COR-L47 (cell line): ENCODE results near the gene CARD9.

Experiments used
- DNase-seq: peaks from one replicate; lab custom pipeline; 2025; lab: John Stamatoyannopoulos, UW

CARD9 gene

DNA sequence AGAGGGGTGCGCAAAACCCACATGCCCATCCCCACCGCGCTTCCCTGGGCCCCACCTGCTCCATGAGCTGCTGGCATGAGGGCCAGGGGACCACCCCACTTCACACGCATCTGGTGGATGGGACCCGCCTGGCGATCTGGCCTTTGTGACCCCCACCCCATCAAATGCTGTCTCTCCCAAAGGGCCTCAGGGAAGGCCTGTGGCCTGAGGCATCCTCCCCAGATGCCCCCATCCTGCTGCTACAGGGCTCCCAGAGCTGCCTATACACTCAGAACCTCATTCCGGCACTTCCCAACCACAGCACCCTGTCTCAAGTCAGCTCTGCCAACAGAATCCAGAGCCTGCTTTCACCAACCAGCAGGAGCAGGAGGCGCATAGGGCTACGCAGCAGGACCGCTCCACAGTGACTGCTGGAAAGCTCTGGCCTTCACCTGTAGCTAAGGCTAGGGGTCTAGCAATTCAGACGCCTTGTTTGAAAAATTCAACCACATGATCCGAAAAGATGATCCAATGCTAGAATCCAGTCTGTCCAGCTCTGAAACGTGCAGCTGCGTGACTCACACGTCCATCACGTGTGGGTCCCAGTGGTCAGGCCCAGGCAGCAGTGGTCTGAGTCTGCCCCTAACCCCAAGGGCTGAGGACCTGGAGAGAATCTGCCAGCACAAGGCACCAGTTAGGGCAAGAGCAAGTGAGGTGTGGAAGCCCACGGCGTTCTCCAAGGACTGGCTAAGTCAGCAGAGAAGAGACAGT is 27.9 kb upstream of the CARD9 start:
- no peak for DNase-seq

DNA sequence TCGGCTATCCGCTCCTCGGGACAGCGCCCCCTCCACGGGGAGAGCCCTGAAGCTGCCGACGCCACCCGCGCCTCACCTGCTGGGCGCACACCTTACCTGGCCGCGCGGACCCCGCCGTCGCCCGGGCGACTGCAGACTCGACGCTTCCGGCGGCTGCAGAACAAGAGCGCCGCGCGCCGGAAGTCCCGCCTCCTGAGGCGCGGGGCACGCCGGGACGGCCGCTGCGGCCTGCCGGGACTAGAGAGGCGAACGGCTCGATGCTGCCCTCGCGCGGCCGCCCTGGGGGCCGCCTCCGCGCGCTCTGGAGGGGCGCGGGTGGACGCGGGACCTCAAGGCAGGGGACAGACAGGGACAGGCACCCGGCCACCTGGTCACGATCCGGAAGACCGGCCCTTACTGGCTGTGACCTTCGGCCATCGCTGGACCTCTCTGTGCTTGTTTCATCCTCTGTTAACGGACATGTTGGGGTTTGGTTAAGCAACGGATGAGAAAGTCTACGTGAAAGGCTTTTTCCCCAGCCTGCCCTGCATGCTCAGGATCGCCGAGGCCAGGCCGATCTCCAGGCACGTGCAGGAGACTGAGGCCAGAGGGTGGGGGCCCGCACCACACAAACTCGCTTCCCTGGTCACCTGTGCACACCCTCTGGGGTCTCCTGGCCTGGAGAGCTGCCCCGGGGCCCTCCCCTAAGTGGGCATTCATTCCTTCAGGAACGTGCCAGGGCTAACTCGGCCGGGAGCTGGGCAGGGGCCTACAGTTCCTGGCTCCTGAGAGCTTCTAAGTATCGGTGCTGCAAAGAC is 26.8 kb upstream of the CARD9 start, which contains the start of gene SNAPC4:
TSS of gene SNAPC4 (minus strand) at position 133 of the 797 bp plus-strand sequence. CDS start 1,742 bp downstream, outside the sequence.
- DNase-seq = peak; percentile 81

DNA sequence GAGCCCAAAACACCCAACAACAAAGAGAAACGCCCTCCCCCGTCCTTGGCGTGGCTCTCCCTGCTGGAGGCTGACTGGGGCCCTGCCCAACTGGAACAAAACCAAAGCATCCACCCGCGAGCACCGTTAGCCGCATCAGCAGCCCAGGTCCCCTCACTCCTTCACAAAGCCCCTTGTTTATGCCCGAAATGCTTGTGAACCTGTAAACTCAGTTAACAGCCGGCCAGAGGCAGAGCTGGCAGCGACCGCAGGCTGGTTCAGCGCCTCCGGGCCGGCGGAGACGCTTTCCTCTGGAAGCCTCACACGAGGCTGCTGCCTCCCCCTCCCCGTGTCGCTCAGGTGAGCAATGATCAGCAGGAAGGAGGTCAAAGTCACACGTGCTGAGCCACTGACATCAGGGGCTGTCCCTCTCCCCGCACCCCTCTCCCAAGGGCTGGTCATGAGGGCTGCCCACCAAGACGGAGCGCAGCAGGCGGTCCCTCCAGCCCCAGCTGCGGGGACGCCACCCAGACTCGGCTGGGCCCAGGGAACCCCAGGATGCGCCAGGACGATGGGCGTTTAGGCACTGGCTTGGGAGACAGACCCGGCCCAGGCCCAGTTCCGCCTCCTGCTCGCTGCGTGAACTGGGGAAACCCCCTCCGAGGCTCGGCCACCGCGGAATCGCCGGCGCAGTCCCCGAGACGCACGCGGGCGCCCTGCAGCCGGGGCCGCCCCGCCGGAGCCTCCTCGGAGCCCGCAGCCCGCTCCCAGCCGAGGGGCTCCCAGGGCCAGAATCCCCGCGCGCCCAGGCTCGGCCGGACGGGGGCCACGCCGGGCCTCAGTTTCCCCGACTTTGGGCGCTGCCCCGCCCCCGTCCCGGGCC is 25.9 kb upstream of the CARD9 start:
- peak; percentile 21 for DNase-seq

DNA sequence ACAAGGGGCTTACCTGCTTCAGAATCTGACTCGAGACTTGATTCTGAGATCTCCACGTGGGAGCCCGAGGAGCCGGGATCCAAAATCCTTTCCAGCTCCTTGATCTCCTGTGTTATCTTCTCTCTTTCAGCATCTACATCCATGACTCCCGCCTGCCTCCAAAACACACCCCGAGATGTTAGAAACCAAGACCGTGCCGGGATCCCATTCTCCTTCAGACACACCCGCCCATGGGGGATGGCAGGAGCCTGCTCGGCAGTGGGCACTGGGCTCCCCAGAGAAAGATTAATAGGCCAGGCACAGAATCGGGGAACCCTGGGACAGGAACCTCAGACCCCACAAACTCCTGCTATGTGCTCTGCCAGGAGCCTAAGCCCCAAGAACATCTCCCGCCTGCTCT is 24.8 kb upstream of the CARD9 start:
- no peak for DNase-seq

DNA sequence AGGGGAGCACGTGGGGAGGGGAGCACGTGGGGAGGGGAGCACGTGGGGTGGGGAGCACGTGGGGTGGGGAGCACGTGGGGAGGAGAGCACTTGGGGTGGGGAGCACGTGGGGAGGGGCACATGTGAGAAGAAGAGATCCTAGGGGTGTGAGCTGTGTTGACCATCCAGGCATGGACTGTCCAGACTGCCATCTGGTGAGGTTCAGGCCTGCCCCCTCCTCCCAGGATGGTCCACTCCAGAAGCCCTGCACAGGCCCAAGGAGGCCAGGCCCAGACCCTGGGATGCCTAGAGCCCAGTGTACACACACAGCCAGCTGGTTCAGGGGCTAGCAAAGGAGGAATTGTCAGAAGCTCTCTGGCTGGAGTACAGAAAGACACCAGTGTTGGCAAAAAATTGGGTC is 24.2 kb upstream of the CARD9 start:
- no peak for DNase-seq

DNA sequence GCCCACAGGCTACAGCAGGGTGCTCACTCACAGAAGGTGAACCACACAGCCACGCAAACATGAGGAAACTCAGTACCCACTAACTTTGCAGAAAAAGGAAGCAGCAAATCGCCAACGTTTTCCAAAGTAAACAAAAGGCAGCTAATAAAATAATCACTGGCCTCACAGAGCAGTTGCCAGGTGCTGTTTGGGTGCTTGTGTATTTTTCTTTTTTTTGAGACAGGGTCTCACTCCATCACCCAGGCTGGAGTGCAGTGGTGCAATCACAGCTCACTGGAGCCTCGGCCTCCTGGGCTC is 22.7 kb upstream of the CARD9 start:
- no peak for DNase-seq

DNA sequence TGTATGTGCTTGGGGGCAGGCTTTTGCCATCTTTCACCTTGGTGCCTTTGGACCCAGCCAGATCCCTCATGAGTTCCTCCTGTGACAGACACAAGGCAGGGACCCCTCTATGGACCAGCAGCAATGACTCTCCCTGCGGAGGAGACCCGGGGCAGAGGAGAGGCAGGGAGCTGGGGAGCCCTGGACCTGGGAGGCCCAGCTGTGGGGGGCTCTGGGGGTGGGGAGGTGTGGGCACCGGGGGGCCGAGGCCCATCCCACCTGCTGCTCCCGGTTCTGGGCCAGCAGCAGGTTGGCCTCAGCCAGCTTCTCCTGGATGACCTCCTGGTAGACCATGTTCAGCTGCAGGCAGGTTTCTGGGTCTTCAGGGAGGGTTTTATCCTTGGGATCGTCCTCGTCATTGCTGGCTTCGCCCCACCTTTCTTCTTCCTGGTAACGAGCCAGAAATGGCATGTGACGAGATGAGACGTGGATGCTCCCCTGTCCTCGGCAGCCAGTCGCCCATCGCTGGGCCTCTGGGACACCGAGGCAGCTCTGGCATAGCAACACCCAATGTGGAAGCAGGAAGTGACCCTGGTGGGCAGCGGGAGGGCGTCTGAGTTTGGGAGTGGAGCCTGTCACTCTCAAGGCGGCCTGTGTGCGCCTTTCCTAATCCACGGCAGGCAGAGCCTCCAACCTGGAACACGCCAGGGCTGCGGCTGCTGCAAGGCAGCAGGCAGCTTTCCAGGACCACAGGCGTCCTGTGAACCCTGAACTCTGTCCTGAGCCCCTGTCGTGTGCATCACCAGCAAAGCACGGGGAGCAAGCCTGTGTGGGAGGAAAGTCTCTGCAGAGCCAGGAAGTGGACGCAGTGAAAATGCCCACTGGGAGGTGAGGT is 22.1 kb upstream of the CARD9 start:
- no peak for DNase-seq

DNA sequence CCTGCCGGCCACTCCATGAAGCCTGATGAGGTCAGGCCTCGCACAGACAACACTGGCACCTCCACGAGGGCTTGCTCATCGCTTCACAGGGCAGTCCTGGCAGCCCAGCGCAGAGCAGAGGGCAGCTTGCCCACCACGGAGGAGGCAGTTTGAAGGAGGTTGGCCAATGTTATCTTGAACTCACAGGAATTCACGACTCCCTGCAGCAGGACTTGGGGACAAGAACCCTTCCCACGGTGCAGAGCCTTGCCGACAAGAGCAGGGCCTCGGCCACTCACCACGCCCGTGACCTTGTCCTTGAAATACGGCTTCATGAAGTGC is 21.5 kb upstream of the CARD9 start:
- no peak for DNase-seq

DNA sequence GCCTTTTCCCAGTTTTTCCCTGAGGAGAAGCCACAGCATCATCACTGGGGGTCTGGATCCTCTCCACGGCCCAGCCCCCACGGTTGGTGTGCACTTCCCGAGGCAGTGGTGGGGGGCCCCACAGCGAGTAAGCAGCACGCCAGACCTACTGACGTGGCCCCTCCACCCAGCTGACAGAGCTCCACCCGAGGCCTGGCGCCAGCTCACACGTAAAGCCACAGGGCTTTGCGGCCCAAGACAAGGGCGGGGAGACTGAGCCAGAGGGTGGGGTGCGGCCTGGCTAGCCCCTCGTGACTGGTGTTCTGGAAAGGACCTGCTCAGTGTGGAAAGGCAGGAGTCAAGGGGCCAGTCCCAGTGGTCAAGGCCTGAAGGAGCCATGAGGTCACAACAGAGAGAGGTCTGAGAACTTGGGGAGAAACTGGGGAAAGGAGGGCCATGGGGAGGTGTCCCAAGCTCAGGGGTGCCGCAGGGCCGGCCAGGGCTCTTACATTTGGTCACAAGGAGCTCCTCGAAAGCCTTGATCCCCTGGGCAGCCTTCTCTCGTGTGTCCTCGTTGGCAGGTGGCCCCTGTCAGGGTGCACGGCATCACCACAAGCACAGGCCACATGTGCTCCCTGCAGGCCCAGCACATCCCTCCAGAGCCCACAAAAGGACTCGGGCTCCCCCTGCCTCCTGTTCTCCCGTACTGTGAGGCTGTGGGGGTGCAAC is 21.0 kb upstream of the CARD9 start:
- no peak for DNase-seq

DNA sequence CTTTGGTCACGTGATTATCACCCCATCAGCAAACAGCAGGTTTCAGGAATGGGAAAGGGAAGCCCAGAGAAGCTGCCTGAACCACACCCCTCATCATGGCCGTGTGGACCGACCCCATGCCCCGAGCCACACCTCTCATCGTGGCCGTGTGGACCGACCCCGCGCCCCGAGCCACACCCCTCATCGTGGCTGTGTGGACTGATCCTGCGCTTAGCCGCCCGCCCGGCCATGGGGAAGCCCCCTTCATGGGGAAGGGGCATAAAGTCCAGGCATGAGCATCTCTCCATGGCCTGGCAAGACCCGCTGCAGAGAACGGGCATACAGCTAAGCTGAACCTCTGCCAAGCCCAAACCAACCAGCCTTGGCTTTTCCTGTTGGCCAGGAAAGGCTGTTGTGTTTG is 20.1 kb upstream of the CARD9 start:
- DNase-seq = no peak

DNA sequence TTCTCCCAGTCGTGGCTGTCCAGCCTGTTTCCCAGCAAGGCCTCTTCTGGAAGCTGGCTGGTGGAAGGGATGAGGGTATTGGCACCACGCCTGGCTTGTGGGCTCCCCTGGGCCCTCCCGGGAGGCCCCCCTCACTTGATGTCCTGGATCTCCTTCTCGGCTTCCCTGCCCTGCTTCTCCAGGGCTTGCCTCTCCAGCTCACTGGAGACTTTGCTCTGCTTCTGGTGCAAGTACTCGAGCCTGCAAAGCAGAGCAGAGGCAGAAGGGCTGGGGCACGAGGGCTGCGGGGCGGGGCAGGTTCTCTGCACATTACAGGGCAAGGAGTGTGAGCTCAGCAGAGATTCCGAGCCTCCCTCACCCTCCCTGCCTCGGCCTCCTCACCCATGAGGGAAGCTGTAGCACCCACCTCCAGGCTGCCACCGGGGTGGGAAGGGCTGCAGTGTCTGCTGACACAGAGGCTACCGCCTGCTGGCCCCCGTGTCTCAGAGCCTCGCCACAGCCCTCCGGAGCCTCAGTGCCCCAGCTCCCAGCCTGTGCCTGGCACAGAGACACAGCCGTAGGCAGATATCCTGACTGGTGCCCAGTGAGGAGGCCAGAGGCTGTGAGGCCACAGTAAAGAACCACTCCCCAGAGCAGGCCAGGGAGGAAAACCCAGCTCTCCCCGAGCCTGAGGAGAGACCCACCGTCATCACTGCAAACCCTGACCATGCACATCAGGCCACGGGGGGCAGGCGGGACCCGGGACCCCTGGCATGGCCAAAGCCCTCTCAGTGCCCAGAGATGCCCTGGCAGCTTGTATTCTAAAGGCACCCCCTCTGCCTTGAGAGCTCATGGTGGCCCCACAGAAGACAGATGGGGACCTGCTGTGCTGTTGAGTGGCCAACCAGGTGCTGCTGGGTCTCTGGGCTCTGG is 19.3 kb upstream of the CARD9 start:
- no peak for DNase-seq

DNA sequence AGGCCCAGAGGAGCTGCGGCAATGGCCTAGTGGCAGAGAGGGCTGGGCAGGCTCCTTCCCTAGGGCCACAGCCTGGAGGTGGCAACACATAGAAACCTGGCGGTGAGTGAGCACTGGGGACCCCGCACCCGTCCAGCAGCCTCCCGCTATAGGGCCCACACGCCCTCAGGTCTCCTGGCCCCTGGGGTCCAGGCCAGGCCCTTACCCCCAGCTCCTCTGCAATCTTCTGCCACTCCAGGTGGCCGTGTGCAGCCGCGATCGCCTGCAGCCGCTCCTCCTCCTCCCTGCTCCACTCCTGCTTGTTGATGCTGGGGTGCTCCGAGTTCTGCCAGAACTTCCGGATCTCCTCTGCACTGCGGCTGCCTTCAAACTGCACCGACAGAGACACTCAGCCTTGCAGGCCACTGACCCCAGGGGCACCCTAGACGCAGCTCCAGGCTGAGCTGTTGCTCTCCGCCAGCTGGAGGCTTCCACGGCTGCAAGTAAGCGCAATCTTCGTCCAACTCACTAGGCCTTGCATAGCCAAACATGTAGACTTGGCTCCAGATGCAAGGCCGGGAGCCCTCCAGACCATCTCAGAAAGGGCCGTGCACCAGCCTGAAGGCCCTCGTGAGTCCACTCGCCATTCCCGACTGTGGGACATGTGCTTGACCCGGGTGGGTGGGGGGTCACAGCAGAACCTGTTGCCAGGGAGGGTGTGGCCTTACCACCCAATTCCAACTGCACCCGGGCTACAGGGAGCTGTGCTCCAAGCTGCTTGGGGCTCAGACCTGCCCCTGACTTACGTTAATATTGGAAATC is 18.5 kb upstream of the CARD9 start:
- no peak for DNase-seq

DNA sequence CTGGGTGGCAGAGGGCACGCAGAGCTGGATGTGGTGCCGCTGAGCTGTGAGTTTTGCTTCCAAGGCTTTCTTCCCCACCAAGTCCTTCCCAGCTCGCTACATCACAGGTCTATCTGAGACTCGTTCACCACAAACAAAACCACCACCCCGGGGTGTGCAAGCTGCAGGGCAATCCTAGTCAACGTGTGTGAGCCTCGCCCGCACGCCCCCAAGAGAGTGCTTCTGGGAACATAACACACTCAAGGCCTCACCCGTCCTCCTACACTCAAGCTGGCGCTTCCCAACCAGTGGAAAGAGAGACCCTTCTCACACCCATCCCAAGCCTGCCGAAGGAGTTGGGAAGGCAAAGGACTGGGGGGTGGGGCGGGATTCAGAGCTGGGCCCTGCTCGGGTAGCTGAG is 15.9 kb upstream of the CARD9 start:
- no peak for DNase-seq

DNA sequence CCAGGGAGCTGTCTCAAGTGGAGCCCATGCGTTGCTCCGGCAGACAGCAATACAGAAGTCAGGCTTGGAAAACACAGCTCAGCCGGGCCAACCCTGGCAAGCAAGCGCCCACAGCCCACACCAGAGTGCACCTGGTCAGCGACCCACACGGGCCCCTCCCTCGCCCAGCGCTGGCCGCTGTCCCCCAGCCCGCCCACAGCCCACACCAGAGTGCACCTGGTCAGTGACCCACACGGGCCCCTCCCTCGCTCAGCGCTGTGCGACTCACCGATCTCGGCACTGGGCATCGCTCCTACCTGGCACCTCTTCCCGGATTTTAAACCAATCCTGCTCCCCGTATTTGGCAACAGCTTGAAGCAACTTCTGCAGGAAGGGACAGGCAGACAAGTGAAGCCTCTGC is 13.7 kb upstream of the CARD9 start:
- no peak for DNase-seq

DNA sequence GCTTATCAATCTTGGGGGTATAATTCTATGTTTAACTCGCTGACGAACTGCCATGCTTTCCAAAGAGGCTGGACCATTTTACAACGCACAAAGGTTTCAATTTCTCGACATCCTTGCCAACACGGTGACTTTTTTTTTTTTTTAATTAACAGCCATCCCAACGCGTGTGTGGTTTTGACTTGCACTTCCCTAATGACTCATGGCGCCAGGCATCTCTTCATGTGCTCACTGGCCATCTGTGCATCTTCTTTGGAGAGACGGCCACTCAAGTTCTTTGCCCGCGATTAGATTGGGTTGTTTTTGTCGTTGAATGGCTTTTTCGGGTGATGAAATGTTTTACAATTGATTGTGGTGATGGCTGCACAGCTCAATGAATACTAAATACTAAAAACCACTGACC is 12.5 kb upstream of the CARD9 start:
- no peak for DNase-seq

DNA sequence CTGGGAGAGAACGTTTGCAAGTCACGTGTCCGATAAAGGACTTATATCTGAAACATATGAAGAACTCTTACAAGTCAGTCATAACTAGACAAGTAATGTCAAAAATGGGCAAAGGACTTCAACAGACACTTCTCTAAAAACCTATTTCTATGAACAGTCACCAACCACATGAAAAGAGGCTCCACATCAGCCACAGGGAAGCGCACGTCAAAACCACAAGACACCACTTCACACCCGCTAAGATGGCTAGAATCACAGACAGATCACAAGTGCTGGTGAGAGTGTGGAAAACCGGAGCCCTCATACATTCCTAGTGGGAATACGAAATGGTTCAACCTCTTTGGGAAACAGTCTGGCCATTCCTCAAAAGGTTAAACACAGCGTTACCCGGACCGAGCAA is 11.5 kb upstream of the CARD9 start:
- no peak for DNase-seq

DNA sequence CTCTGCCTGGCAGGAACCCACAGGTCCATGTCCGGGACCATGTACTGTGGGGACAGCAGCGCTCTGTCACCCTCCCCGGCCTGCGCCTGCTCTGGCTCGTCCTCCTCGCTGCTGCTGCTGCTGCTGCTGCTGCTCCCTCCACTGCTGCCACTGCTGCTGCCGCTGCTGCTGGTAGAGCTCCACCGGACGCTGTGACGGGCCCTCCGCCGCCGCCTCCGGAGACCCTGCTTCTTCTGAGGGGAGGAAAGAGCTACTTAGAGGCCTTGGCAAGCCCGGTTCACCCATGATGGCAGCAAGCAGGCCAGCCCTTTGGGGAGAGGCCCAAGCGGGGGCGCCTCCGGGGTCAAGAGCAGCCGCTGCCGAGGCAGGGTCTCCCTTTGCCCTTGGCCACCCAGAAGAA is 10.0 kb upstream of the CARD9 start:
- DNase-seq = no peak

DNA sequence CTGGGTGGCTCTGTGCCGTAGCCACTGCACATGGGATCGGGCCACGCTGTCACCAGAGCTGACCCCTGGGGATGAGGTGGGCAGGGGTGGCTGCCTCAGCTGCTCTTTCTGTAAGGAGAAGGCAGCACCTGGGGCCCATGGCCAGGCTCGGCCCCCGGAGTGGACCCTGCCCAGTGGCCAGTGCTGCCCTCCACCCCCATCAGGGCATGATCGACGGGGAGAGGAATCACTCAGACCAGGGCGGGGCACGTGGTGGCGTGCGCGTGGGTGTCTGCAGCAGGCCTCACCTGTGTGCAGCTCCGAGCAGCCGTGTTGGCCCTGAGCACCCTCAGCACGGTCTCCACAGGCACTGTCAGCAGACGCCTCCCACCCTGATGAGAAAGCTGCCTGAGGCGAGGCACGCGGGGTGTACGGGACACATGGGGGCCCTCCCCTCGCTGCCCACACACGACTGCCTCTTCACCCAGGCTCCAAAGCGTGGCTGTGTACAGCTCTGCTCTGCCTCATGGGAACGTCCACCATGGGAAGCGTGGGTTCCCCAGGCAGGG is 8.6 kb upstream of the CARD9 start:
- DNase-seq = no peak

DNA sequence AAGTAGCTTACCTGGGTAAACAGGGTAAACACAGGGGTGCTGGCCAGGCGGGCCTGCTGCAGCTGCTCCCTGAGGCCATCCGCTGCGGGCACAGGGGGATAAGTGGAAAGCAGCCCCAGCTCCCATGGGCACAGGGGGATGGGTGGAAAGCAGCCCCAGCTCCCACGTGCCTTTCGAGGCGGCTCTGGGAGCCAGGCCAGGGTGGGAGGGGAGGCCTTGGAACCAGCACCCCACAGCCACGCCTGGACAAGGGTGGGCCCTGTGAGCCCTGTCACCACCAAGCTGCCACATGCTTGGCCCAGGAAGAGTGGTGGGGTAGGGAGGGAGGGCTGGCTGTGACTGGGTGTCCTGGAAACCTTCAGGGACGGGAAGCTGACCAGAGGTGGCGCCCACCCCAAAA is 7.8 kb upstream of the CARD9 start:
- no peak for DNase-seq
